Measurements from ENCODE around the gene SLC29A1. TPM values are rescaled to one million over a fixed set of nuclear protein-coding genes. Genes with fewer than 3 reads are reported as not detected.

Gene SLC29A1
- total and polyA plus RNA-seq, 9 of the 15 experiments (the other 6 are each of a cell fraction or from before 2014, with no cell fraction given), result 18.9 to 170 (median 57.7) TPM

DNA sequence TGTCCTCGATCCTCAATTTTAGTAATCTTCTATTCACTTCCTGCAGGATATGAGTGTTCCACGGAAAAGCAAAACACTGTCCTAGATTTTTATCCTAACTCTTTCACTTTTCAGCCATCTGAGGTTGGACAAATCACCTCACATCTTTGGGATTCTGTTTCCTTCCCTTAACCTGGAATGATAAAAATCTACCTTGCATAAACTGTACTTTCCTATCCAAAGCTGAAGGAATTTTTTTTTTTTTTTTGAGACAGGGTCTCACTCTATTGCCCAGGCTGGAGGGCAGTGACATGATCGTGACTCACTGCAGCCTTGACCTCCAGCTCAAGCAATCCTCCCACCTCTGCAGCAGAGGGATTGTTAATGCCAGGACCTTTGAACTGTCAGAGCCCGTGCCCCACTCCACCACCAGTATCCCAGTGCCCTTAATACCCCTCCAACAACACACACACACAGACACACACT lies 44.3 kb upstream of the SLC29A1 start (continued):
- TF ChIP-seq, protein P1, sequence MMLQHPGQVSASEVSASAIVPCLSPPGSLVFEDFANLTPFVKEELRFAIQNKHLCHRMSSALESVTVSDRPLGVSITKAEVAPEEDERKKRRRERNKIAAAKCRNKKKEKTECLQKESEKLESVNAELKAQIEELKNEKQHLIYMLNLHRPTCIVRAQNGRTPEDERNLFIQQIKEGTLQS (IDR thresholded peaks at IDR 0.05), result peak; percentile 73
- TF ChIP-seq, protein P1 (CRISPR knock-in tag; conservative IDR thresholded peaks at IDR 0.05), result no peak
- peak; percentile 36; the same call in 1 of the 2 replicates for TF ChIP-seq JUN (IDR thresholded peaks at IDR 0.05; ENCODE audit: borderline replicate concordance, low read depth, low read length)
- no peak for TF ChIP-seq JUN (CRISPR knock-in tag; IDR thresholded peaks at IDR 0.05; ENCODE audit: borderline replicate concordance)
- no peak for TF ChIP-seq CEBPG (CRISPR knock-in tag; IDR thresholded peaks at IDR 0.05)
- no peak for TF ChIP-seq CEBPG (tag; conservative IDR thresholded peaks at IDR 0.05 in 1 of 2, IDR thresholded peaks at IDR 0.05 in 1 of 2)
- 0 out of 2 replicates have a peak, but pooled peaks have one; percentile 33 for TF ChIP-seq SMARCA4 (IDR thresholded peaks at IDR 0.05)
- TF ChIP-seq FOSL1 (tag; conservative IDR thresholded peaks at IDR 0.05), result peak; percentile 87
- 0 out of 2 replicates have a peak, but pooled peaks have one; percentile 20 for TF ChIP-seq ARID1B (IDR thresholded peaks at IDR 0.05)
- TF ChIP-seq ZNF384 (IDR thresholded peaks at IDR 0.05; ENCODE audit: low read depth, low read length), result peak; percentile 68; the same call in 1 of the 2 replicates
- TF ChIP-seq EGR1 (conservative IDR thresholded peaks at IDR 0.05), result 0 out of 2 replicates have a peak, but pooled peaks have one; percentile 26
- TF ChIP-seq NFRKB (IDR thresholded peaks at IDR 0.05; ENCODE audit: low read depth), result no peak
- 0 out of 2 replicates have a peak, but pooled peaks have one; percentile 34 for TF ChIP-seq SMARCA5 (IDR thresholded peaks at IDR 0.05)
